H4 (cell line): ENCODE measurements around the gene SATB1. TPM values are rescaled to one million over a fixed set of nuclear protein-coding genes. Genes with fewer than 3 reads are reported as not detected.

ENCODE experiments used
- DNase-seq: peaks from one replicate; pipeline ENCODE4 v3.0.0-alpha.2; 2015; ENCODE audit warnings: low spot score
- total RNA-seq: library from RNA; depleted of rRNA; stranded (reverse); fragments of >200 nt; shearing (Covaris generic); gene quantifications from 2 replicates; pipeline ENCODE4 v1.2.3, GENCODE V29; 2014

SATB1 gene
- total RNA-seq, 1 experiment from 2014 or later = 4.8 TPM

- DNase-seq = no peak
Observed at GRCh38 chr3:18431266-18431665, 6.1 kb upstream of the SATB1 start.

GRCh38 chr3:18428991-18429745, 4.0 kb upstream of the SATB1 start:
- DNase-seq = no peak

- no peak for DNase-seq
Observed at GRCh38 chr3:18428036-18428435, 2.9 kb upstream of the SATB1 start.

- no peak for DNase-seq
Observed at GRCh38 chr3:18426597-18427193, 1.6 kb upstream of the SATB1 start.

- DNase-seq = no peak
Observed at GRCh38 chr3:18425641-18426257, 610 bp upstream of the SATB1 start.

- no peak for DNase-seq
Observed at GRCh38 chr3:18424213-18424728, 868 bp downstream of the SATB1 start.

GRCh38 chr3:18423401-18424212, 1.5 kb downstream of the SATB1 start:
- no peak for DNase-seq

GRCh38 chr3:18422972-18423371, 2.2 kb downstream of the SATB1 start:
- no peak for DNase-seq

- no peak for DNase-seq
Observed at GRCh38 chr3:18420555-18420954, 4.6 kb downstream of the SATB1 start.

- DNase-seq = no peak
Observed at GRCh38 chr3:18419232-18419631, 5.9 kb downstream of the SATB1 start.

GRCh38 chr3:18417904-18418572, 7.1 kb downstream of the SATB1 start:
- DNase-seq = no peak

GRCh38 chr3:18416332-18416731, 8.8 kb downstream of the SATB1 start:
- no peak for DNase-seq

GRCh38 chr3:18415839-18416238, 9.3 kb downstream of the SATB1 start:
- DNase-seq = no peak

- no peak for DNase-seq
Observed at GRCh38 chr3:18415167-18415566, 10.0 kb downstream of the SATB1 start.

- no peak for DNase-seq
Observed at GRCh38 chr3:18412684-18413083, 12.5 kb downstream of the SATB1 start.

GRCh38 chr3:18411541-18411940, 13.6 kb downstream of the SATB1 start:
- DNase-seq = no peak

- DNase-seq = no peak
Observed at GRCh38 chr3:18410205-18410604, 14.9 kb downstream of the SATB1 start.

GRCh38 chr3:18409266-18409665, 15.9 kb downstream of the SATB1 start:
- DNase-seq = no peak

GRCh38 chr3:18405141-18405540, 20.0 kb downstream of the SATB1 start:
- DNase-seq = no peak

- DNase-seq = no peak
Observed at GRCh38 chr3:18403061-18403460, 22.1 kb downstream of the SATB1 start.

GRCh38 chr3:18402239-18402799, 22.8 kb downstream of the SATB1 start:
- no peak for DNase-seq
